Endothelial cell of umbilical vein (primary cell): Measurements from ENCODE around the gene MAP3K15. TPM values are rescaled to one million over a fixed set of nuclear protein-coding genes. Genes with fewer than 3 reads are reported as not detected.

Experiments used
- BruUV-seq: library from RNA; stranded (reverse); fragments of 400-500 nt; replicated peaks from 2 replicates; lab custom pipeline; 2021; lab: Mats Ljungman, UMichigan
- CTCF ChIA-PET: fragments of 300-600, 350-600 bp; sonication (Branson Sonifier 250); formaldehyde crosslinking; loops from one replicate; lab custom pipeline; 2021; ENCODE audit warnings: antibody characterized with exemption, inconsistent platforms; lab: Charles Lee
- POLR2A ChIA-PET: fragments of 300-600, 350-600 bp; sonication (Branson Sonifier 250); formaldehyde crosslinking; loops from one replicate; lab custom pipeline; 2021; ENCODE audit warnings: antibody characterized with exemption, inconsistent platforms; lab: Charles Lee
- DNase-seq: peaks from one replicate; pipeline ENCODE4 v3.0.0-alpha.2; 2011; ENCODE audit warnings: low read depth, low spot score
- FAIRE-seq: peaks from 2 replicates; lab custom pipeline; 2011; peaks lifted over from hg19 to GRCh38; lab: Jason Lieb, UNC
- H2AFZ ChIP-seq: 2 replicates; pipeline ENCODE4 v1.6.0; 2012; ENCODE audit warnings: low read depth, low read length, control low read depth, inconsistent platforms
- H3K27ac ChIP-seq: 2 replicates; pipeline ENCODE4 v1.5.1; 2011; ENCODE audit warnings: low read depth, mild to moderate bottlenecking, control low read depth, low read length, moderate library complexity; ENCODE audit not compliant: insufficient read depth
- H3K27me3 ChIP-seq, 2 experiments: 2 replicates each; pipeline versions ENCODE4 v1.6.0 to v1.6.1; 2011; ENCODE audit warnings: low read length in 2 of 2, mixed read lengths in 1 of 2; ENCODE audit not compliant: control insufficient read depth in 2 of 2, insufficient read depth in 2 of 2
- H3K36me3 ChIP-seq, 2 experiments: 2 replicates in 1 of 2; 3 replicates in 1 of 2; pipeline ENCODE4 v1.5.1; 2011; ENCODE audit warnings: low read length in 2 of 2, mild to moderate bottlenecking in 1 of 2, moderate library complexity in 1 of 2; ENCODE audit not compliant: control insufficient read depth in 2 of 2, insufficient read depth in 2 of 2; ENCODE audit errors: extremely low read depth in 1 of 2
- H3K4me1 ChIP-seq: 3 replicates; pipeline ENCODE4 v1.5.1; 2011; ENCODE audit warnings: mild to moderate bottlenecking, low read length; ENCODE audit not compliant: control insufficient read depth, insufficient read depth; ENCODE audit errors: extremely low read depth
- H3K4me2 ChIP-seq: 2 replicates; pipeline ENCODE4 v1.6.1; 2011; ENCODE audit warnings: low read length, control low read depth, mixed read lengths; ENCODE audit not compliant: insufficient read depth
- H3K4me3 ChIP-seq, 3 experiments: fragments of 200-600 bp in 1 of 3; sonication (generic), shearing (Covaris generic) in 1 of 3; replicated peaks in 1 of 3; 2 replicates each; pipeline ENCODE4 v1.5.1; 2011 to 2016; ENCODE audit warnings: control low read depth in 3 of 3, low read length in 3 of 3, mild to moderate bottlenecking in 2 of 3, inconsistent platforms in 1 of 3, low read depth in 1 of 3, moderate library complexity in 1 of 3; ENCODE audit not compliant: insufficient read depth in 1 of 3
- H3K79me2 ChIP-seq: 2 replicates; pipeline ENCODE4 v1.6.0; 2012; ENCODE audit warnings: low read length, inconsistent platforms; ENCODE audit not compliant: control insufficient read depth, insufficient read depth
- H3K9ac ChIP-seq: replicated peaks from 2 replicates; pipeline ENCODE3; 2011; ENCODE audit warnings: low read length, control low read depth; ENCODE audit not compliant: insufficient read depth; ENCODE audit errors: extremely low read depth
- H3K9me1 ChIP-seq: replicated peaks from 3 replicates; pipeline ENCODE4 v1.6.0; 2011; ENCODE audit warnings: mild to moderate bottlenecking, low read length; ENCODE audit not compliant: control insufficient read depth, insufficient read depth; ENCODE audit errors: extremely low read depth
- H3K9me3 ChIP-seq: replicated peaks from 2 replicates; pipeline ENCODE4 v1.5.1; 2012; ENCODE audit warnings: low read length, inconsistent platforms; ENCODE audit not compliant: control insufficient read depth, insufficient read depth
- H4K20me1 ChIP-seq: replicated peaks from 2 replicates; pipeline ENCODE3; 2011; ENCODE audit warnings: mild to moderate bottlenecking, low read length; ENCODE audit not compliant: control insufficient read depth, insufficient read depth; ENCODE audit errors: extremely low read depth
- EZH2 ChIP-seq: IDR thresholded peaks from 2 replicates; pipeline ENCODE4 v1.6.1; 2012; ENCODE audit warnings: borderline replicate concordance, low read depth, mild to moderate bottlenecking, moderate library complexity, low read length, inconsistent platforms; ENCODE audit not compliant: severe bottlenecking
- FOS ChIP-seq: IDR thresholded peaks from 2 replicates; pipeline ENCODE4 v1.6.1; 2011; ENCODE audit warnings: mild to moderate bottlenecking, low read length, moderate library complexity, borderline replicate concordance; ENCODE audit not compliant: insufficient read depth
- GATA2 ChIP-seq: IDR thresholded peaks from 2 replicates; pipeline ENCODE4 v1.7.0; 2011; ENCODE audit warnings: low read depth, mild to moderate bottlenecking, moderate library complexity, mixed read lengths, low read length; ENCODE audit not compliant: insufficient read length, insufficient read depth
- JUN ChIP-seq: IDR thresholded peaks from 2 replicates; pipeline ENCODE4 v1.6.1; 2011; ENCODE audit warnings: borderline replicate concordance, low read depth; ENCODE audit not compliant: insufficient read length, insufficient read depth
- MAX ChIP-seq: IDR thresholded peaks from 2 replicates; pipeline ENCODE4 v1.6.1; 2011; ENCODE audit not compliant: insufficient read depth, insufficient read length
- MYC ChIP-seq: IDR thresholded peaks from one replicate; pipeline ENCODE4 v1.6.1; 2011; ENCODE audit warnings: mild to moderate bottlenecking, low read depth, low read length
- POLR2A ChIP-seq: IDR thresholded peaks from 2 replicates; pipeline ENCODE4 v1.6.1; 2012; ENCODE audit warnings: low read depth, mild to moderate bottlenecking, control low read depth, low read length
- dilution Hi-C: fragments of 300-500 bp; cut with MboI; formaldehyde crosslinking; loops from one replicate; pipeline ENCODE4 v1.15.0; 2019; ENCODE audit warnings: low sequenced_read_pairs; ENCODE audit not compliant: extremely low pct_ligation_motif_present
- intact Hi-C: fragments of 100-400 bp; cut with micrococcal nuclease; formaldehyde crosslinking; loops from one replicate; pipeline ENCODE4 v1.10.0; 2022
- polyA plus RNA-seq, 4 experiments: library from polyadenylated mRNA; depleted of rRNA in 3 of 4; stranded (reverse) in 3 of 4; unstranded in 1 of 4; fragments of >200 nt; gene quantifications; 2 replicates each; pipeline versions ENCODE4 v1.2.1 to v1.2.3, GENCODE V29; 2011 to 2012; ENCODE audit warnings: missing spikeins in 1 of 4
- total RNA-seq: library from RNA; stranded (reverse); gene quantifications from 2 replicates; pipeline ENCODE4 v1.2.3, GENCODE V29; 2021
- TF ChIP-seq, protein P1 (sequence below), 2 donors: IDR thresholded peaks; 1 replicate in 1 of 2; 2 replicates in 1 of 2; pipeline ENCODE4 v1.5.1; 2011; ENCODE audit warnings: low read length in 2 of 2, mild to moderate bottlenecking in 2 of 2, moderate library complexity in 2 of 2, control low read depth in 1 of 2, inconsistent platforms in 1 of 2, low read depth in 1 of 2; ENCODE audit not compliant: insufficient read depth in 1 of 2; ENCODE audit errors: extremely low read depth in 1 of 2

MAP3K15 gene
- total and polyA plus RNA-seq, 2 donors (not counting 3 experiments of a cell fraction or from before 2014, with no cell fraction given), result 0.01 to 0.09 TPM

- TF ChIP-seq EZH2 (no peak), POLR2A (no peak), MAX (no peak), JUN (no peak), GATA2 (no peak), MYC (no peak), FOS (no peak)
- TF ChIP-seq, protein P1, sequence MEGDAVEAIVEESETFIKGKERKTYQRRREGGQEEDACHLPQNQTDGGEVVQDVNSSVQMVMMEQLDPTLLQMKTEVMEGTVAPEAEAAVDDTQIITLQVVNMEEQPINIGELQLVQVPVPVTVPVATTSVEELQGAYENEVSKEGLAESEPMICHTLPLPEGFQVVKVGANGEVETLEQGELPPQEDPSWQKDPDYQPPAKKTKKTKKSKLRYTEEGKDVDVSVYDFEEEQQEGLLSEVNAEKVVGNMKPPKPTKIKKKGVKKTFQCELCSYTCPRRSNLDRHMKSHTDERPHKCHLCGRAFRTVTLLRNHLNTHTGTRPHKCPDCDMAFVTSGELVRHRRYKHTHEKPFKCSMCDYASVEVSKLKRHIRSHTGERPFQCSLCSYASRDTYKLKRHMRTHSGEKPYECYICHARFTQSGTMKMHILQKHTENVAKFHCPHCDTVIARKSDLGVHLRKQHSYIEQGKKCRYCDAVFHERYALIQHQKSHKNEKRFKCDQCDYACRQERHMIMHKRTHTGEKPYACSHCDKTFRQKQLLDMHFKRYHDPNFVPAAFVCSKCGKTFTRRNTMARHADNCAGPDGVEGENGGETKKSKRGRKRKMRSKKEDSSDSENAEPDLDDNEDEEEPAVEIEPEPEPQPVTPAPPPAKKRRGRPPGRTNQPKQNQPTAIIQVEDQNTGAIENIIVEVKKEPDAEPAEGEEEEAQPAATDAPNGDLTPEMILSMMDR (IDR thresholded peaks at IDR 0.05; ENCODE audit: extremely low read depth in 1 of 2, insufficient read depth in 1 of 2, low read depth in 1 of 2, low read length in 2 of 2), result no peak
- BruUV-seq, result no TSS peak
These were observed 127.1 kb downstream of the MAP3K15 start for GRCh38 chrX:19388064-19388679.

More at GRCh38 chrX:19388064-19388679, 127.1 kb downstream of the MAP3K15 start:
- Histone ChIP-seq H4K20me1 (no peaks in the 10 kb centered on the region), H3K4me3 (no peak overlapping the region), H3K36me3 (no peaks in the 10 kb centered on the region), H3K9me3 (no peaks in the 10 kb centered on the region), H3K27ac (no peak overlapping the region), H3K27me3 (no peaks in the 10 kb centered on the region), H3K79me2 (no peaks in the 10 kb centered on the region), H3K4me1 (no peaks in the 10 kb centered on the region), H3K4me2 (no peak overlapping the region), H3K9ac (no peak overlapping the region), H2AFZ (no peak overlapping the region), H3K9me1 (no peaks in the 10 kb centered on the region)
- intact Hi-C loops (no loop called here), dilution Hi-C loops (no loop called here)
- no peak for DNase-seq
- no peak for FAIRE-seq
- CTCF ChIA-PET, result no interaction called here
- POLR2A ChIA-PET, result no interaction called here
